Kidney (tissue), 14 donors: Measurements from ENCODE around the gene PFKP. TPM values are rescaled to one million over a fixed set of nuclear protein-coding genes. Genes with fewer than 3 reads are reported as not detected.

ENCODE experiments used
- DNase-seq, 5 donors: peaks; one replicate each; pipeline ENCODE4 v3.0.0-alpha.2; 2013 to 2020
- FAIRE-seq: peaks from 2 replicates; lab custom pipeline; 2012; peaks lifted over from hg19 to GRCh38; lab: Jason Lieb, UNC
- H3K27ac ChIP-seq, 2 donors: one replicate each; pipeline ENCODE4 v1.7.0; 2013; ENCODE audit warnings: low read depth in 2 of 2, low read length in 2 of 2, inconsistent platforms in 1 of 2
- H3K27me3 ChIP-seq: one replicate; pipeline ENCODE4 v1.7.1; 2013; ENCODE audit warnings: low read length, inconsistent platforms; ENCODE audit not compliant: control insufficient read depth, insufficient read depth
- H3K36me3 ChIP-seq, 3 donors: one replicate each; pipeline versions ENCODE4 v1.7.0 to v1.7.1; 2013; ENCODE audit warnings: low read length in 3 of 3, control low read depth in 1 of 3, inconsistent platforms in 1 of 3; ENCODE audit not compliant: insufficient read depth in 3 of 3, control insufficient read depth in 2 of 3
- H3K4me1 ChIP-seq, 3 donors: one replicate each; pipeline versions ENCODE4 v1.7.0 to v1.7.1; 2013; ENCODE audit warnings: low read length in 3 of 3, inconsistent platforms in 1 of 3, low read depth in 1 of 3; ENCODE audit not compliant: control insufficient read depth in 2 of 3, insufficient read depth in 2 of 3
- H3K4me3 ChIP-seq, 3 donors: one replicate each; pipeline versions ENCODE4 v1.7.0 to v1.8.1; 2013; ENCODE audit warnings: low read length in 3 of 3, control low read depth in 1 of 3, inconsistent platforms in 1 of 3
- H3K9ac ChIP-seq, 3 donors: one replicate each; pipeline versions ENCODE4 v1.7.0 to v1.7.1; 2013; ENCODE audit warnings: low read length in 3 of 3, control low read depth in 1 of 3, inconsistent platforms in 1 of 3
- H3K9me3 ChIP-seq, 3 donors: one replicate each; pipeline versions ENCODE4 v1.7.0 to v1.7.1; 2013; ENCODE audit warnings: low read length in 3 of 3, control low read depth in 1 of 3, inconsistent platforms in 1 of 3; ENCODE audit not compliant: control insufficient read depth in 2 of 3, insufficient read depth in 1 of 3
- CTCF ChIP-seq: IDR thresholded peaks from 3 replicates; pipeline ENCODE4 v1.5.1; 2012; ENCODE audit warnings: mild to moderate bottlenecking, moderate library complexity, borderline replicate concordance; ENCODE audit not compliant: insufficient read depth; ENCODE audit errors: extremely low read depth
- intact Hi-C: fragments of 100-400 bp; cut with DNase I; formaldehyde crosslinking; loops from one replicate; pipeline ENCODE4 v1.11.1; 2022
- polyA plus RNA-seq: library from polyadenylated mRNA; stranded (reverse); fragments of 350-450 nt; fragmentation: Illumina TruSeq; extraction: RNeasy Lipid Tissue Mini Kit (QIAGEN cat#74804); gene quantifications from one replicate; pipeline ENCODE4 v1.2.3, GENCODE V29; 2014; ENCODE audit warnings: low read depth, low replicate concordance; ENCODE audit not compliant: insufficient read depth
- total RNA-seq: library from RNA; stranded (reverse); fragmentation: NEBNext Ultra II Directional; extraction: Animal tissue kit (Norgen Biotek cat#: 25700); gene quantifications from one replicate; pipeline ENCODE4 v1.2.1, GENCODE V29; 2021
- donor health status: control.
- donor health status: control.
- donor health status: control.
- donor health status: control.
- donor health status: control.
- donor health status: DM: yes; HTN: yes; CAD: no.
- donor health status: Normal renal cell carcinoma (clear cell type).

PFKP gene
- total and polyA plus RNA-seq, 2 donors from 2014 or later: 51.2 to 139 TPM

GRCh38 chr10:3037182-3037581, 30.2 kb upstream of the PFKP start:
- TF ChIP-seq CTCF: no peak
- DNase-seq (no peak), FAIRE-seq (no peak)
- Histone ChIP-seq H3K9ac (no peak overlapping the region), H3K9me3 (no peaks in the 10 kb centered on the region), H3K4me1 (no peaks in the 10 kb centered on the region), H3K36me3 (no peaks in the 10 kb centered on the region), H3K27me3 (no peaks in the 10 kb centered on the region), H3K27ac (no peak overlapping the region), H3K4me3 (no peak overlapping the region)
- intact Hi-C loops: no loop called here

DNA sequence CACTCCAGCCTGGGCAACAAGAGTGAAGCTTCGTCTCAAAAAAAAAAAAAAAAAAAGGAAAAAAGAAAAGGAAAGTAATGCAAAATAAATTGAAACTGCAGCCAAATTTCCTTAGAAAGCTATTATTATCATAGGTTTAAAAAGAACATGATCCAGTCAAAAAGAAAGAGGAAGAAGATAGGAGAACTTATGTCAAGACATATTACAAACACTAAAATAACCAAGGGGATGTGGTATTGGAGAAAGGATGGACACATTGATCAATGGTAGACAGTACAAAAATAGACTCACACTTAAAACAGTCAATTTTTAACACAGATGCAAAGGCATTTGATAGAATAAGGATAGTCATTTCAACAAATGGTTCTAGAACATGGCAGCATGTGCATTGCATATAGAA, 27.3 kb upstream of the PFKP start:
- no peaks in the 10 kb centered on the region for H3K27me3 ChIP-seq
- intact Hi-C loops: no loop called here
- no peak overlapping the region for H3K9ac ChIP-seq
- TF ChIP-seq CTCF: no peak
- H3K36me3 ChIP-seq: no peaks in the 10 kb centered on the region
- H3K27ac ChIP-seq: no peak overlapping the region
- no peaks in the 10 kb centered on the region for H3K4me1 ChIP-seq
- H3K9me3 ChIP-seq: no peaks in the 10 kb centered on the region
- DNase-seq (no peak), FAIRE-seq (no peak)
- H3K4me3 ChIP-seq: no peak overlapping the region

DNA sequence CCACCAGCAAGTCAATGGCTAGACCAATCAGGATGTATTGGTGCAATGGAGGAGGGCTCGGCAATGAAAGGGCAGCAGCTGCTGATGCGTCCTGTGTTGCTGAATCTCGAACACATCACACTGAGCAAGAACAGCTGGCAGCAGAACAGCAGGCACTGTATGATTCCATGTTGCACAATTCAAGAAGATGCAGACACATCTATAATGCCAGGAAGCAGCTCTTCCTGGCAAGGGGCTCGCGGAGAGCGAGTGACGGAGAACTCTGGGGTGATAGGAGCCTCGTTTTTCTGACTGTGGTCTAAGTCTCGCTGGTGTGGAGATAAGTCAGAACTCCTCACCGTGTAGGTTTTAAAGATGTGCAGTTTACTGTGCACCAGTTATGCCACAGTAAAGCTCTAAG, 24.8 kb upstream of the PFKP start:
- no peak overlapping the region for H3K4me3 ChIP-seq
- no peak for TF ChIP-seq CTCF
- H3K9ac ChIP-seq: no peak overlapping the region
- DNase-seq (no peak), FAIRE-seq (no peak)
- no peaks in the 10 kb centered on the region for H3K36me3 ChIP-seq
- intact Hi-C loops: no loop called here
- H3K27me3 ChIP-seq: no peaks in the 10 kb centered on the region
- H3K27ac ChIP-seq: no peak overlapping the region
- H3K9me3 ChIP-seq: no peaks in the 10 kb centered on the region
- peaks cover 0 to 7% (median 0%) of the 10 kb centered on the region in 3 donors for H3K4me1 ChIP-seq
